Activated CD4-positive, alpha-beta T cell treated with anti-CD3 and anti-CD28 coated beads for 4 hours (primary cell): ENCODE results near the gene PBX3.
"Not testable (repeated sequence)": the region's sequence is repeated elsewhere in the genome, so short reads cannot be mapped to it uniquely, and the experiment has no call there.

Source experiments
- DNase-seq, 2 donors: peaks; one replicate each; pipeline ENCODE4 v3.0.0-alpha.2; 2020

The PBX3 gene

GRCh38 chr9:125778538-125779219, 31.5 kb downstream of the PBX3 start:
- not testable (repeated sequence) for DNase-seq

DNA sequence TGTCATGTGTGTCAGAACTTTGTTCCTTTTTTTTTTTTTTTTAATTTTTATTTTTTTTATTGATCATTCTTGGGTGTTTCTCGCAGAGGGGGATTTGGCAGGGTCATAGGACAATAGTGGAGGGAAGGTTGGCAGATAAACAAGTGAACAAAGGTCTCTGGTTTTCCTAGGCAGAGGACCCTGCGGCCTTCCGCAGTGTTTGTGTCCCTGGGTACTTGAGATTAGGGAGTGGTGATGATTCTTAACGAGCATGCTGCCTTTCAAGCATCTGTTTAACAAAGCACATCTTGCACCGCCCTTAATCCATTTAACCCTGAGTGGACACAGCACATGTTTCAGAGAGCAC, 32.0 kb downstream of the PBX3 start:
- DNase-seq: not testable (repeated sequence)

GRCh38 chr9:125782718-125783117, 35.5 kb downstream of the PBX3 start:
- DNase-seq: no peak

- no peak for DNase-seq
These were observed 37.3 kb downstream of the PBX3 start for GRCh38 chr9:125784286-125785049.

DNA sequence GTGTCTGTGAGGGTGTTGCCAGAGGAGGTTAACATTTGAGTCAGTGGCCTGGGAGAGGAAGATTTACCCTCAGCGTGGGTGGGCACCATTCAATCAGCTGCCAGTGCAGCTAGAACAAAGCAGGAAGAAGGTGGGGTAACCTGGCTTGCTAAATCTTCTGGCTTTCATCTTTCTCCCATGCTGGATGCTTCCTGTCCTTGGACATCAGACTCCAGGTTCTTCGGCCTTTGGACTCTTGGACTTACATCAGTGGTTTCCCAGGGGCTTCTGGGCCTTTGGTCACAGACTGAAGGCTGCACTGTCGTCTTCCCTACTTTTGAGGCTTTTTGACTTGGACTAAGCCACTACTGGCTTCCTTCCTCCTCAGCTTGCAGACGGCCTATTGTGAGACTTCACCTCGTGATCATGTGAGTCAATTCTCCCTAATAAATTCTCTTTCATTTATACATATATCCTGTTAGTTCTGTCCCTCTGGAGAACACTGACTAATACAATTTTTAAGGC, 38.1 kb downstream of the PBX3 start:
- peak; percentile 6 to 26 for DNase-seq

- no peak for DNase-seq
These were observed 40.5 kb downstream of the PBX3 start for GRCh38 chr9:125787715-125788114.

- DNase-seq: no peak
These were observed 42.0 kb downstream of the PBX3 start for GRCh38 chr9:125789196-125789595.

DNA sequence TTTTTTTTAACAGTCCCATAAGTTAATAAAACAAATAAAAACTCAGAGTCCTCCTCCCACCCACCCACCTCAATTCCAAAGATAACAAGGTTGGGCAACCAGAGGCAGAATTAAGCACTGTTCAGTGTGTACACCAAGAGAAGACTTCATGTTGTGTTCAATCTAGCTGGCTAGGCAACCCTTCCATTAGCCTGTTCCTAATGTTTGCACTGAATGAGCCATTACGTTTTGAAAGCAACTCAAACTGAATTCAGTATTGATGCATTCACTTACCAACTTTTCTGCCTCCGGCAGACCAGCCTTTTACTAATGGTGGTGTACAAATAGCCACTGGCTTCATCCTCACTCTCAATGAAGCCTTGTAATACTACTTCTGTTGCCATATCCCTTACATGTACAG, 47.5 kb downstream of the PBX3 start:
- no peak for DNase-seq

- DNase-seq: no peak
These were observed 48.9 kb downstream of the PBX3 start for GRCh38 chr9:125795970-125796596.

DNA sequence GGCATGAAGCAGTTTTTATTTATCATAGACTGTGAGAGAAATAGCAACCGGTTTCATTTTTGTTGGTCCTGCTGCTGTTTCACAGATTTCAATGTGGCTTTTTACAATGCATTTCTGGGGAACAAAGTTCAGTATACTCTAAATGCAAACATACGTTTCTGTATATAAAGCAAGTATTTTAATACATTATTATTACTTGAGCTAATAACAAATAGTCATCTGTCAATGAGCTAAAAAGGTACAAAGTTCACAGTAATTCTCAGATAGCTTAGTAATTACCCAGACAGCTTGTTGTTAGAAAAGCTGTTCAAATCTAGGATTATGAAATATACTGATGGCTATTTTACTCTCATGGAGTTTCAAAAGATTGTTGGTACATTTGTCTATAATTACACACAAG, 50.8 kb downstream of the PBX3 start:
- DNase-seq: no peak

GRCh38 chr9:125803526-125803925, 56.4 kb downstream of the PBX3 start:
- DNase-seq: no peak

DNA sequence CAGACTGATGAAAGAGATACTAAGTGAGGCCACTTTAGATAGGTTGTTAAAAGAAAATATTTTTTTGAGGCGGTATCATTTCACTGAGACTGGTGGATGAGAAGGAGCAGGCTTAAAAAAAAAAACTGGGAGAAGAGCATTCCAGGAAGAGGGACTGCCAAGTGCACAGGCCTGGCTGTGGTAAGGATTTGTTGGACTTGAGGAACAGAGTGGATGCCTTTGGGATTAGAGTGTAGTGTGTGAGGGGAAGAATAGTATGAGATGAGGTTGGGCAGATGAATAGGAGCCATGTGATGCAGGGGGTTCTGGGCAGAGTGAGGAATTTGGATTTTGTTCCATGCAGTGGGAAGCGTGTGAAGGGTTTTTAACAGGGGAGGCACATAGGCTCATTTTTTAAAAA, 57.9 kb downstream of the PBX3 start:
- DNase-seq: no peak

GRCh38 chr9:125805586-125805985, 58.4 kb downstream of the PBX3 start:
- DNase-seq: no peak

DNA sequence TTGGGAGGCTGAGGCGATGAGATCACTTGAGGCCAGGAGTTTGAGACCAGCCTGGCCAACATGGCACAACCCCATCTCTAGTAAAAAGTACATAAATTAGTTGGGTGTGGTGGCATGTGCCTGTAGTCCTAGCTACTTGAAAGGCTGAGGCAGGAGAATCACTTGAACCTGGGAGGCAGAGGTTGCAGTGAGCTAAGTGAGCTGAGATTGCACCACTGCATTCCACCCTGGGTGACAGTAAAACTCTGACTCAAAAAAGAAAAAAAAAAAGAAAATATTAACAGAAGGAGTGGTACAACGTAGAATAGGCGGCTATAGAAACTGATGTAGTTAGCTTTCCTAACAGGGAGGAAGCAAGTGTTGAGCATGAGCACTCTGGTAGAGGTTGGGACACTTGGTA, 59.9 kb downstream of the PBX3 start:
- no peak for DNase-seq

- no peak for DNase-seq
These were observed 63.0 kb downstream of the PBX3 start for GRCh38 chr9:125810161-125810560.

GRCh38 chr9:125811002-125811401, 63.8 kb downstream of the PBX3 start:
- DNase-seq: no peak

DNA sequence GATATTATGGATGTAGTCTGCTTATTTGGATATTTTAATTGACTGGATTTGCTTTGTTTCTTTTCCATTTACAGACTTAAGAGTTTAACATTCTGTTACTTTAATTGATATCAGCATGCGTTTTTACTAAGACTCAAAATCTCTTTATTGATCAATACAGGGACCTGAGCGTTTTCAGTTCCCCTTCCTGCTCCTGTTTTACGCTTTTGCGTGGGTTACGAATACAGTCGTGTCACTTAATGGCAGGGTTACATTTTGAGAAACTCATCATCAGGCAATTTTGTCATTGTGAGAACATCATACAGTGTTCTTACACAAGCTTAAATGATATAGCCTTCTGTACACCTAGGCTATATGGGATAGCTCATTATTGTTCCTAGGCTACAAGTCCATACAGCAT, 65.2 kb downstream of the PBX3 start:
- no peak for DNase-seq

- peak in 1 of 2 donors; percentile 1 for DNase-seq
These were observed 68.4 kb downstream of the PBX3 start for GRCh38 chr9:125815568-125815967.

- DNase-seq: no peak
These were observed 69.1 kb downstream of the PBX3 start for GRCh38 chr9:125816321-125816720.

DNA sequence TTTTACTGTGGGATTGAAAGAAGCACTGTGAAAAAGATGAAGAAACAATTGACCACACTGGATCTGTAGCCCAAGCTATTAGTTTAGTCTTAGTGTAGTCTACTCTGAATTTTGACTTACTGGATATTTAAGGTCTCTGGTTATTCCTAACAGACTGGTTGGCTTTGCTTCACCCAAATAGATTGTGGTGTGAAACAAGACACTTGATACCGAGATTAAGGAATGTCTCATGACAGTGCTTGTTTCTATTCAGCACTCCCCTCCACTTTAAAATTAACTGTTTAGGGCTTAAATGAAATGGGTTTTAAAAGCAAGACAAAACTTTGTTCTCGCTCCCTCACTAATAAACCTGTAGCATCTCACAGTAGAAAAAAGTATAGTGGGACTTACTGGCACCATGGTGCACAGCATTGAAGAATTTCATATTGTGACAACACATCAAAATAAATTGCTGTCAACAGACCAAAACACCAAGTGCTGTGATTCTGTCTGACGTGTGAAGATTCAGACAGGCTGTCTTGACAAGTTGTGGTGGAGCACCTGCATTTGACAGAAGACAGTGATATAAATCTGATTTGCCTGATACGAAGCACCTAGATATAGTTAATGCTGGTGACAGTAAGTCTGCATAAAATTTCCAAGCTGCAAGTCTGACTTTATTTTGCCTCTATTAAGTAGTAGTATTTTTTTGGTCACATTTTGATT, 73.1 kb downstream of the PBX3 start:
- DNase-seq: no peak

DNA sequence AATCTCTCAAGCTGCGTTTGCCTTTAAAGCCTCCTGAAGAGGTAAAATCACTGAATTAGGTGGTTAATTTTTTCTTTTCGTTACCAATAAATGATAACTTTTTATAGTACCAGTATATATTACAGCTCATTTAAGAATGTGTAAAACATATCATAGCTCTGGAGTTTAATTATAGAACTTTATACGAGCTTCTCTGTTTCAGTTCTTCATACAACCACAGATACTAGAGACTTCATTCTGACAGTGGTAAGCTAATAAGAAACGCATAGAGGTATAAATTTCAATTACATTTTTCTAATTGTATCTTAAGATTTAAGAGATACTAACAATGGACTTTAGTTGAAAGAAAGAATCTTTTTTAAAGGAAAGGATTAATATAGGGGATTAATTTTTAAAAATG, 73.9 kb downstream of the PBX3 start:
- no peak for DNase-seq

DNA sequence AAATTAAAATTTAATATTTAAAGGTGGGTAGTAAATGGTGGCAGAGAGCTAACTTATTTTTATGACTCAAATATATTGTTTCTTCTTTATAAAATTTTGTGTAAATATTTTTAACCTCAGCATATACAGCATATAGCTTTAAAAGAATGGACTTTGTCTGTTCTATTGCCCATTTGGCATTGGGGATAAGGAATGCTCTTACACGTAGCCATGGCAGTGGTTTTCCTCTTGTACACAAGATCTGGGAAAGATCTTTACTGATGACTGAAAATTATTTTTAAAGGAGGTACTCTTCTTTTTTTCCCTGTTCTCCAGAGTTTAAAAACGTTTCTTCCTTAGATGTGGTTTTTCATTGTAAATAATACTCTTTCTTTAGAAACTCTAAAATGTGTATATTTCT, 75.0 kb downstream of the PBX3 start:
- DNase-seq: no peak

- DNase-seq: no peak
These were observed 75.7 kb downstream of the PBX3 start for GRCh38 chr9:125822902-125823301.
